Activated CD8-positive, alpha-beta T cell treated with anti-CD3 and anti-CD28 coated beads, Interleukin-2, amount 10 ng/mL, durations not matched to agents 7 days and 5 days (primary cell): ENCODE data around the gene PDIA5. TPM values are rescaled to one million over a fixed set of nuclear protein-coding genes. Genes with fewer than 3 reads are reported as not detected.
A peak's percentile ranks its signal among the peaks of the same experiment; 100 is the strongest.

Source experiments
- ATAC-seq: fragments of 150-1000 bp; cut with Tn5 transposase; one replicate; pipeline ENCODE4 v1.10.0; 2021; ENCODE audit warnings: moderate library complexity
- CTCF ChIA-PET: fragments of 350-600 bp; sonication (Branson Sonifier 250); formaldehyde crosslinking; loops from one replicate; lab custom pipeline; 2021; ENCODE audit warnings: antibody characterized with exemption; lab: Charles Lee
- POLR2A ChIA-PET: fragments of 350-600 bp; sonication (Branson Sonifier 250); formaldehyde crosslinking; loops from one replicate; lab custom pipeline; 2021; ENCODE audit warnings: antibody characterized with exemption; lab: Charles Lee
- DNase-seq: peaks from one replicate; pipeline ENCODE4 v3.0.0-alpha.2; 2020
- H3K27ac Mint-ChIP-seq: one replicate; pipeline ENCODE4 v1.8.0; 2021; ENCODE audit warnings: mild to moderate bottlenecking, mixed read lengths
- H3K27me3 Mint-ChIP-seq: one replicate; pipeline ENCODE4 v1.8.0; 2021; ENCODE audit warnings: low read depth, mixed read lengths
- H3K36me3 Mint-ChIP-seq: one replicate; pipeline ENCODE4 v1.8.0; 2021; ENCODE audit warnings: low read depth, mixed read lengths
- H3K4me1 Mint-ChIP-seq: one replicate; pipeline ENCODE4 v1.8.0; 2021; ENCODE audit warnings: low read depth, mixed read lengths
- H3K4me3 Mint-ChIP-seq: one replicate; pipeline ENCODE4 v1.8.0; 2021; ENCODE audit warnings: mild to moderate bottlenecking, mixed read lengths
- H3K9me3 Mint-ChIP-seq: one replicate; pipeline ENCODE4 v1.8.0; 2022; ENCODE audit warnings: mixed read lengths; ENCODE audit not compliant: insufficient read depth
- total RNA-seq, 2 experiments: library from RNA; stranded (reverse); gene quantifications; one replicate each; pipeline ENCODE4 v1.2.3, GENCODE V29; 2021

Gene PDIA5
- 10 to 100 TPM in 1 of 2 experiments, 1 to 10 TPM in 1; 8.8 to 11.4 TPM for total RNA-seq

DNA sequence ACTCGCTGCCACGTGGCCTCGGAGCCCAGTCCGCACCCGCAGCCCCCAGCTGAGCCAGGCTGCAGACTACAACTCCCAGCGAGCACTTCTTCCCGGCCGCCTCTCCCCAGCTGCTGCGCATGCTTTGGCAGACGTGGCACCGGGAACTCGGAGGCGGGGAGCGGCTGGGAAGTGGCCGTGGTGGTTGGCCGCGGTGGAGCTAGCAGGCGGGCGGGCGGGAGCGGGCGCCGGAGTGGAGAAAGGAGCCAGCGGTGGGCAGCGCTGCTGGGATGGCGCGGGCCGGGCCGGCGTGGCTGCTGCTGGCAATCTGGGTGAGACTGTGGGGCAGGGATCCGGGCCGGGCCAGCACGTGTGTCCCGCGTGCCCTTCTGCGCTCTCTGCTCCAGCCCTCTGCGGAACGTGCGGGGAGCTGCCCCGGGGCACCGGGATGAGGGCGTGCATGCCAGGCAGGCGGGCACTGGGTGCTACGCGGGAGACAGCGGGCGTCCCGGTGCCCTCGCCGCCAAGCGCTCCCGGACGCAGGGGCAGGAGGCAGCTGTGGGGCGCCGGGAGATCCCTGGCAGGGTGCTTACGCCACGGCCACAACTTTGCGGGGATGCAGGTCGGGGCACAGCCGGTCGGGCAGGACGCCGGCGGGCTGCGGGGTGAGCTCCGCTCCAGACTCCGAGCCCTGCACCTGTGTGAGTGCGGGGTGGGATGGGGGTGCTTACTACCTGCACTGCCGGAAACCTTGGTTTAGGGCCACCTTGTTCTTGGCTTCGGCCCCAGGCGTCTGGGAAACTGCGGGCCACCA is at the start of gene PDIA5:
TSS of gene PDIA5 (plus strand) at position 130 of the 793 bp plus-strand sequence. CDS start at position 270, 140 bp downstream.
- ChIA-PET CTCF (interaction anchor here (1.0 to 1.5 kb wide), 6 partner anchors 10 to 191 kb away, joined by 3 to 5 read pairs (median 4); no protein-coding TSS in a partner anchor), POLR2A (no interaction called here)
- peaks cover 46% of the 10 kb centered on the region for H3K4me1 Mint-ChIP-seq
- no peaks in the 10 kb centered on the region for H3K36me3 Mint-ChIP-seq
- DNase-seq, result peak; percentile 70
- peaks cover 10% of the 10 kb centered on the region for H3K27me3 Mint-ChIP-seq
- H3K9me3 Mint-ChIP-seq, result no peaks in the 10 kb centered on the region
- peak within 1 kb of the TSS; percentile 72 for H3K4me3 Mint-ChIP-seq
- H3K27ac Mint-ChIP-seq, result peak within 1 kb of the TSS; percentile 60
- ATAC-seq, result peak; percentile 74

DNA sequence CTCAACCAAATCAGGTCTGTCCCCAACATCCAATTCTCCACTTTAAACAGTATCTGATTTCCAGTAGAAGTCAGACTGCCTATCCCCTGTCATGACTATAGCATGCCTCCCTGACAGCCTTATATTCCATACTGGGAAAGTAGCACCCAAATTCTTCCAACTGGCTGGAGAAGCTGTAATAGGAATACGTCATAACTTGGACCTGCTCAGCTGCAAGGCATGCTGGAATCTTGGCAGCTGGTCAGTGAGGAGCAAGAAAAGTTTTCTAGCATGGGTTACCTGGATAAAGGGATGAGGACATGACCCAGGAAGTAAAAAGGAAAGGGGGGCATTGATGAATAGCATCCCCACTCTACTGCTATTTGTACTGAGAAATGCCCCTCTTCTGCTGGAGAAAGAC is 48.1 kb upstream of the PDIA5 start:
- DNase-seq (no peak), ATAC-seq (no peak)
- Mint-ChIP-seq H3K27ac (no peak overlapping the region), H3K9me3 (no peaks in the 10 kb centered on the region), H3K36me3 (no peaks in the 10 kb centered on the region), H3K4me3 (no peak overlapping the region), H3K27me3 (peaks cover 58% of the 10 kb centered on the region), H3K4me1 (no peaks in the 10 kb centered on the region)
- CTCF ChIA-PET, result interaction anchor here (1.9 kb wide), 1 partner anchor 9 kb away, joined by 10 read pairs; the partner anchor contains the start of gene SEMA5B
- POLR2A ChIA-PET, result no interaction called here

DNA sequence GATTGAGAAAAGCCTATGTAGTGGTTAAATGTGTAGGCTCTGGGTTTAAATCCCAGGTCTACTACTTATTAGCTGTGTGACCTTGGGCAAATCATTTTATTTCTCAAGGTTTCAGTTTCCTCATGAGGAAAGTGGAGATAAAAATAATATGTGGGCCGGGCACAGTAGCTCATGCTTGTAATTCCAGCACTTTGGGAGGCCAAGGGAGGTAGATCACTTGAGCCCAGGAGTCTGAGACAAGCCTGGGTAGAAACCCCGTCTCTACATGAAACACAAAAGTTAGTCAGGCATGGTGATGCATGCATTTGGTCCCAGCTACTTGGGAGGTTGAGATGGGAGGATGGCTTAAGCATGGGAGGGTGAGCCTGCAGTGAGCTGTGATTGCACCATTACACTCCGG is 47.7 kb upstream of the PDIA5 start:
- Mint-ChIP-seq H3K4me3 (no peak overlapping the region), H3K27me3 (peaks cover 62% of the 10 kb centered on the region), H3K36me3 (no peaks in the 10 kb centered on the region), H3K9me3 (no peaks in the 10 kb centered on the region), H3K27ac (no peak overlapping the region), H3K4me1 (no peaks in the 10 kb centered on the region)
- CTCF ChIA-PET, result interaction anchor here (1.9 kb wide), 1 partner anchor 9 kb away, joined by 10 read pairs; the partner anchor contains the start of gene SEMA5B
- DNase-seq, result no peak
- ATAC-seq, result no peak
- POLR2A ChIA-PET, result no interaction called here

DNA sequence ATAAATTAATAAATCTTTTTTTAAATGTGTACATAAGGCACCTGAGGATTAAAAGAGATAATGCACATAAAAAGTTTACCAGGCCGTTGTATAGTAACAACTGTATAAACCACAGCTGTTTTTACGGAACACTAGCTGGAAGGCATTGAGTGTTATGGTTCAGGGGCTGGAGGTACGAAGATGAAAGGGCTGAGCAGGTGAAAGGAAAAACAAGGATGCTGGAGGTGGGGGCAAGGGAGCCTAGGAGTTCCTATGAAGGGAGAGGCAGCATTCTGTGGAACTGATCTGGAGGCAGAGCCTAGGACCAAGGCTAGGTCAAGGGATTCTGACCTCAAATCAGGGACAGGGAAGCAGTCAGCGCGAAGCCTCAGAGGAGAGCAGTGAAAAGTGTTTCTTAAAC is 47.2 kb upstream of the PDIA5 start:
- CTCF ChIA-PET, result interaction anchor here (1.0 to 1.9 kb wide), 2 partner anchors 8 to 27 kb away, joined by 4 to 10 read pairs; partner anchors contain the start of gene SEMA5B
- POLR2A ChIA-PET, result no interaction called here
- Mint-ChIP-seq H3K9me3 (no peaks in the 10 kb centered on the region), H3K27ac (no peak overlapping the region), H3K36me3 (no peaks in the 10 kb centered on the region), H3K4me3 (no peak overlapping the region), H3K27me3 (peaks cover 63% of the 10 kb centered on the region), H3K4me1 (no peaks in the 10 kb centered on the region)
- ATAC-seq (no peak), DNase-seq (no peak)

DNA sequence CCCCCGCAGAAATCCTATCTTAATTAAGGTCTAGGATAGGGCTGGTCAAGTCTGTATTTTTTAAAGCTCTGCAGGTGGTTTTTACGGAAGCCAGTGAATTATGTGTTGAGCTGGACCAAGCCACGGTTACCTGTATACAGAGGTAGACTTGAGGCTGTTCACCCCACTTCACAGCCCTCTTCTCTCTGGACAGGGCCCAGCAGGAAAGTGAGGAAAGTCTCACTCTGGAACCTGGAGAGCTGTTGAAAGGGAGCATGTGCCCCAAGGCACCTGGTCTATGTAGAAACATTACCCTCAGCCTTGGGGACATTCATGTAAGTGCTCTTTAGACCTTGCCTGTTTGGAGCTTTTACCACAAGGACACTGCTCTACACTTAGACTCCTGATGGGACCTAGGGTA is 46.1 kb upstream of the PDIA5 start:
- no peak for DNase-seq
- no peak for ATAC-seq
- POLR2A ChIA-PET, result no interaction called here
- no peak overlapping the region for H3K27ac Mint-ChIP-seq
- CTCF ChIA-PET, result interaction anchor here (1.0 kb wide), 1 partner anchor 28 kb away, joined by 4 read pairs; no protein-coding TSS in a partner anchor
- H3K4me1 Mint-ChIP-seq, result no peaks in the 10 kb centered on the region
- H3K36me3 Mint-ChIP-seq, result no peaks in the 10 kb centered on the region
- peaks cover 65% of the 10 kb centered on the region for H3K27me3 Mint-ChIP-seq
- H3K4me3 Mint-ChIP-seq, result no peak overlapping the region
- H3K9me3 Mint-ChIP-seq, result no peaks in the 10 kb centered on the region

- Mint-ChIP-seq H3K9me3 (no peaks in the 10 kb centered on the region), H3K27ac (no peak overlapping the region)
Observed at GRCh38 chr3:123021388-123021787, 45.4 kb upstream of the PDIA5 start.

DNA sequence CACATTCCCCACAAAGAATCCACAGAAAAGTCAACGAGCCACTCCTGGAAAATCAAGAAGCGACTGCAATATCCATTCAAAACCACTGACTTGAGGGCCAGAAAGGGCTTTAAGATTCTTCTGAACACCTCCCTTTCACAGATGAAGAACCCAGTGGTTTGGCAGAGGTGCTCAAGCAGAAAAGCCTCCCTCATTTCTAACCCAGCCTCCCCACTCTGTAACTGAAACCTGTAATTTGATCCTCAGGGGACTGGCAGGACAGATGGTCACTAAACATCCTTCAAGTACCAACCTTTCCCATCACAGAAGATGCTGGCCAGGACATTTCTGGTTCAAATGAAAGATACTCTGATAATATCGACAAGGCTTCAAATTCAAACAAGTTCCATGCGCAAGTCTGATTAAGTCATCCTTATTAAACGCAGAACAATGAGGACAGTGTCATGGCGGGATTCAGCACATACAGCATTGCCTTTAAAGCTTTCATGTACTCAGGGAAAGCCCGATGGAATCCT is 44.8 kb upstream of the PDIA5 start:
- H3K4me3 Mint-ChIP-seq, result no peak overlapping the region
- peaks cover 76% of the 10 kb centered on the region for H3K27me3 Mint-ChIP-seq
- ATAC-seq (no peak), DNase-seq (no peak)
- H3K36me3 Mint-ChIP-seq, result no peaks in the 10 kb centered on the region
- no peaks in the 10 kb centered on the region for H3K9me3 Mint-ChIP-seq
- ChIA-PET CTCF (interaction anchor here (1.0 kb wide), 1 partner anchor 80 kb away, joined by 4 read pairs; no protein-coding TSS in a partner anchor), POLR2A (no interaction called here)
- H3K27ac Mint-ChIP-seq, result no peak overlapping the region
- peaks cover 7% of the 10 kb centered on the region for H3K4me1 Mint-ChIP-seq

More at GRCh38 chr3:123021388-123021787, 45.4 kb upstream of the PDIA5 start:
- peaks cover 71% of the 10 kb centered on the region for H3K27me3 Mint-ChIP-seq
- POLR2A ChIA-PET, result no interaction called here
- CTCF ChIA-PET, result no interaction called here
- DNase-seq (no peak), ATAC-seq (no peak)
- H3K4me1 Mint-ChIP-seq, result peaks cover 2% of the 10 kb centered on the region
- no peaks in the 10 kb centered on the region for H3K36me3 Mint-ChIP-seq
- no peak overlapping the region for H3K4me3 Mint-ChIP-seq

- DNase-seq (no peak), ATAC-seq (no peak)
- no peaks in the 10 kb centered on the region for H3K9me3 Mint-ChIP-seq
- H3K27ac Mint-ChIP-seq, result no peak overlapping the region
- H3K4me1 Mint-ChIP-seq, result peaks cover 16% of the 10 kb centered on the region
- CTCF ChIA-PET, result no interaction called here
- POLR2A ChIA-PET, result no interaction called here
- H3K4me3 Mint-ChIP-seq, result no peak overlapping the region
- H3K27me3 Mint-ChIP-seq, result peaks cover 76% of the 10 kb centered on the region
- H3K36me3 Mint-ChIP-seq, result peaks cover 2% of the 10 kb centered on the region
Observed at GRCh38 chr3:123024056-123024455, 42.8 kb upstream of the PDIA5 start.

DNA sequence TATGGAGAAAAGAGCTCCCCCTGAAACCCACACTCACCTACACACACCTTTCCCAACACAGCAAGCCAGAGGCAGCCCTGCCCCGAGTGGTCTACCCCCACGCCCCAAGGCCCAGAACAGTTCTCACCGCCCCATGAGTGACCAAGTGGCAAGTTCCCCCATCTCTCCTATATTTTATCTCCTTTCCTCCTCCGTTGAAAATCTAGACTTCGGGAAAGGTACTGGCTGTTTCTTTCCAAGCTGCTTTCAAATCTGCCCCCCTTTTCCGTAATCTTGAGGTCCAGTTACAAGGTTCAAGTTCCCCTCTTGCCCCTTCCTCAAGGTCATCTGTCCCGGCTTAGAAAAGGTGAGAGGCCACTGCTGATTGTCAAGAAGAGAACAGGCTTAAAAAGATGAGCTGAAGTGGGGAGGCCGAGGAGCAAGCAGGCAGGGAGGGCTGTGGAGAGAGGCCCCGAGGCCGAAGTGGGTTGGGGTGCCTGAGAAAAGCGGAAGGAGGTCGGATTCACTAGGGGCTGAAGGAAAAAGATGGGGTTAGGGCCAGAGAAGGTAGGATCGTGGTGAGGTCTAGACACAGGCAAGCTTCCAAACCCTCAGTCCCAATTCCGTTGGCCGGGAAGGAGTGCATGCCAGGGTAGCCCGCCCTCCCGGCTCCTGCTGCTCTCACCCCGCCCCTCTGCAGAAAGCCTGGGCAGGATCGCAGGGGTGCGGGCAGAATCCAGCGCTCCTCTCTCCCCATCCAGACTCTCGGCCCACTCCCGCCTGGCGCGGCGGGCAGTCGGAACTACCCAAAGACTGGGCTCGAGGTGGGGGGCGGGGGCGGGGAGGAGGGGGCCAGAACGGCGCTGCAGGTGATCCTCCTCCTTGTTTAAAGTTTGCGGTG is 40.9 kb upstream of the PDIA5 start:
- Mint-ChIP-seq H3K9me3 (no peaks in the 10 kb centered on the region), H3K36me3 (peaks cover 2% of the 10 kb centered on the region), H3K27ac (no peak overlapping the region), H3K27me3 (peaks cover 77% of the 10 kb centered on the region), H3K4me1 (peaks cover 16% of the 10 kb centered on the region), H3K4me3 (no peak overlapping the region)
- ATAC-seq, result no peak
- CTCF ChIA-PET, result interaction anchor here (0.9 kb wide), 1 partner anchor 19 kb away, joined by 3 read pairs; no protein-coding TSS in a partner anchor
- POLR2A ChIA-PET, result no interaction called here
- no peak for DNase-seq

DNA sequence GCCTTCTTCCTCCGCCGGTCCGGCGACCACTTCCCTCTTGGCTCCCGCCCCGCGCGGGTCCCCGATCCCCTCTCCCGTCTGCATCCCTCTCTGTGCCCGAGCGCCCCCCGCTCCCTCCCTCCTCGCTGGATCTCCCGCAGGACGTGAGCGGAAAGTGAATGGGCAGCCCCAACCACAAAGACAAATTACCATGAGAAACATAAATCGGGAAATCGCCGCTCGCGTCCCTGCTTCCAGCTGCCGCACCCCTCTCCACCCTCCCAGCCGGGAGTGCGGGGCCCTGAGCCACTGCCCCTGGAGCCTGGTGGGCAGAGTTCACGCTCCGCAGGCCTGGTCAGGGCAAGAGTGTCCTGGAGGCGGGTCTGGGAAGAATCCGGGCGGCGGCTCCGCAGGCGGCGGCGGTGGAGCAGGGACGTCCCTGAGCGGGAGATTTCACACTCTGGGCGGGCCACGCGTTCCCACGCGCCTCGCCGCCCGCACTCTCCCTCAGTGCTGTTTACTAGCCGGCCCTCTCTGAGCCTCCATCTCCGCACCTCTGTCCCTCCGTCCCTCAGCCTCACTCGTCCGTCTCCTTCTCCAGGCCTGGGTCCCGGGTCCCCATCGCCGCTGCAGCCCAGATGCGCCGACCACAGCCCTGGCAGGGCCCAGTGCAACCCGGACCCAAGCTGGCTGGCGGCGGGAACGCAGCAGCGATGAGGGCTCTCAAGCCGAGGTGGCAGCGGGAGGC is 40.1 kb upstream of the PDIA5 start:
- H3K4me3 Mint-ChIP-seq, result peak overlapping the region; percentile 33
- H3K4me1 Mint-ChIP-seq, result peaks cover 16% of the 10 kb centered on the region
- no peaks in the 10 kb centered on the region for H3K9me3 Mint-ChIP-seq
- peaks cover 73% of the 10 kb centered on the region for H3K27me3 Mint-ChIP-seq
- CTCF ChIA-PET, result interaction anchor here (0.7 to 2.0 kb wide), 9 partner anchors 7 to 286 kb away, joined by 3 to 14 read pairs (median 4); no protein-coding TSS in a partner anchor
- DNase-seq (no peak), ATAC-seq (peak; percentile 14)
- H3K27ac Mint-ChIP-seq, result no peak overlapping the region
- POLR2A ChIA-PET, result interaction anchor here (0.6 kb wide), 1 partner anchor 865 kb away, joined by 3 read pairs; no protein-coding TSS in a partner anchor
- H3K36me3 Mint-ChIP-seq, result peaks cover 2% of the 10 kb centered on the region
